HG02763 (cell line): ENCODE data around the gene SYNE3.
"Not testable (repeated sequence)": the region's sequence is repeated elsewhere in the genome, so short reads cannot be mapped to it uniquely, and the experiment has no call there.

Experiments
- ATAC-seq: cut with Tn5 transposase; IDR thresholded peaks from one replicate; pipeline ENCODE4 v1.9.1; 2021; ENCODE audit warnings: mild to moderate bottlenecking, moderate library complexity; ENCODE audit not compliant: unreplicated experiment

The SYNE3 gene

DNA sequence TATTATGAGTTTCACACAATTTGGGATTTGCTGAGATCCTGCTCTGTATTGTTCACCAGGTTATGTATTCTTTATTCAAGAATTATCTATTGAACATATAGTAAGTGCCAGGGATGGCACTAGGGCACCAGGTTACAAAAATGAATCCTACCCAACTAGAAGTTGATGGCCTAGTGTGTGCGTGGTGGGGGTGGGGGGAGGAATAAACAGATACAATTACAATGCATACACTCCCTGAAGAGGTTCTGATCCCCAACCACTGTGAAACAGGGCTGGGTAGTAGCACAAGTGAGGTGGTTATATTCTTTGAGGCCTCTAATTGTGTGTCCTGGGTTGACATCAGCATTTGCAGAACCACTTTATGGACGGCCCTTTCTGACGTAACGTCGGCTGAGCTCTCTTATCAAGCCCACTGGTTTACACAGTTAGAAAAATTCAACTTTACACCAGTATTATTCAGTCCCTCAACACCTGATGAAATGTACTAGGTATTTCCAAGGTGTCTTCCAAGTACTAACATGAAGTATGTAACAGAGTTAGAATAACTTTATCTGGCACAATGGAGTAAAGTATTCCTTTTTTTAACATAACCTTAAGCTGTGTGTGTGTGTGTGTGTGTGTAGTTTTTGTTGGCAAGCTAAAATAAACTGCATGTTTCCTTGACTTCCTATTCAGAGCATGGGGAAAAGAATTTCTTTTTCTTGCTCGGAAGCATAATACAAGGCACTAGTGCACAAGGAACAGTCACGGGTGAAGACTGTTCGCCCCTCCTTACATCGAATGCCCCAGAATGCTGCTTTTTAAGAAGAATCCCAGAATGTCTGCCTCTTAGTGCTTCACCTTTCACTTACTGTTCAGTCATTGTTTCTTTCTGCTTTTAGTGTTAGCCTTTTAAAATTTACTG, 10.3 kb upstream of the SYNE3 start:
- no peak for ATAC-seq

DNA sequence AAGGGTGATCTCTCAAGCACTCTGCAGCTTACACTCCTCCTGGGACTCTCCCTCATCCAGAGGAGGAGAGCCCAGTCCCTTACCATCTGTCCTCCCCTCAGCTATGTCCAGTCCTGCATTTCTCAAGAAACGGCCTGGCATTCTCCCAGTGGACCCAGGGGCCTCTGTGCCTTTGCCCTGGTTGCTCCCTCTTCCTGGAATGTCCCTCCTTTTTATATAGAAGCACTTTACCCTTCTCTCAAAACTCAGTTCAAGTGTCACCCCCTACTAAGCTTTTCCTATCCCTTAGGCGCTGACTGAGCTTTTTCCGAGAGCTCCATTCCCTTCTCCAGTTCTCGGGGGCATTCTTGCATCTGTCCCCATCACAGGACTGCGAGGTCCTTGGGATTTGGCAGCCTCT, 9.5 kb upstream of the SYNE3 start:
- no peak for ATAC-seq

DNA sequence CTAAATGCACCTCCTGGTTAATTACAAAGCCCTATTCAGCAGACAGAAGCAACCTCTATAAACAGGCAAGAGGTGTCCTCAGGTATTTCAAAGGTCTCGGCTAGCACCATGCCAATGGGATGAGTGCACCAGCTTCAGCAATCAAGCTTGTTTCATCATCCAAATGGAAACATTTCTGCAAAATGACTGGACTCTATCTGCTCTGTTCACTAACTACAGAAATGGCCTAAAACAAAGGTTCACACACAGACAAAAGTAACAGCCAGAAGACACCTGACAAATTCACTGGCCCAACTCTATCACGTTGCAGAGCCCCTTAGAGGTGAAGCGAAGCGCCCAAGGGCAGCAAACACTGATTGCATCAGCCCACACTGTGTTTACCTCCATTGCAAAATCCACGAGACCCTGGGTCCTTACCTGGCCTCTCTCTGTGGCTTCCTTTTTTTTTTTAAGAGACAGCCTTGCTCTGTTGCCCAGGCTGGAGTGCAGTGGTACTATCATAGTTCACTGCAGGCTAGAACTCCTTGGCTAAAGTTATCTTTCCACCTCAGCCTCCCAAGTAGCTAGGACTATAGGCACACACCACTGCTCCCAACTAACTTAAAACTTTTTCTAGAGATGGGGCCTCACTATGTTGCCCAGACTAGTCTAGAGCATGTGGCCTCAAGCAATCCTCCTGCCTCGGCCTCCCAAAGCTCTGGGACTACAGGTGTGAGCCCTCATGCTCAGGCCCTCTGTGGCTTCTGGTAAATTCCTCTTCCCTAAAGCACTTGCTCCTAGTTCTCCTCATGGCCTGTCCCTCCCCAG, 8.5 kb upstream of the SYNE3 start:
- no peak for ATAC-seq

DNA sequence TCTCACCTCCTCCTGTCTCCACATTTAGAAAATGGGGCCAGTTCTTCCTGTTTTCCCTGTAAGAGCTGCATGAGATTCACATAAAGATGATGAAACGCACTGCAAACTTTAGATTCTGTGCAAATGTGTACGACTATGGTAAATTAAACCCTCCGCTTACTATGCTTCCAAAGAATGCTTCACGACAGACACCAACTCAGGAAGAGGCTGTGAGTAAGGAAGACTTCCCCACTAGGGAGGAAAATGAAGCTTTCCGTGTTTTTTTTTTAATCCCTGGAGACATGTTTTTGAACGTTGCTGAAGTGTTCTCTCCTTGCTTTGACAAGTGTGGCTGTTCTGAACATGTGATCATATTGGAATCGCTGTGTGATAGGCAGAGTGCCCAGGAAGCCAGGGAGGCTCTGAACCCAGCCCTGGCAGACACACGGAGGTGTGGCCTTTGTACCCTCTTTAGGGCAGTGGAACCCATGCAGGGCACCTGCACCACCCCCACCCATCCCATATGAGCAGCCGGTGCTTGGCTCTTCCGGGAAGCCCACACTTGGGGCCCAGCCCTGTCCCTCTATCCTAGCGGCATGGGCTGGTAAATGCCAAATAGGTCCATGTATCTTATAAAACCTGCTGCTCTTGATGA, 7.5 kb upstream of the SYNE3 start:
- ATAC-seq = no peak

DNA sequence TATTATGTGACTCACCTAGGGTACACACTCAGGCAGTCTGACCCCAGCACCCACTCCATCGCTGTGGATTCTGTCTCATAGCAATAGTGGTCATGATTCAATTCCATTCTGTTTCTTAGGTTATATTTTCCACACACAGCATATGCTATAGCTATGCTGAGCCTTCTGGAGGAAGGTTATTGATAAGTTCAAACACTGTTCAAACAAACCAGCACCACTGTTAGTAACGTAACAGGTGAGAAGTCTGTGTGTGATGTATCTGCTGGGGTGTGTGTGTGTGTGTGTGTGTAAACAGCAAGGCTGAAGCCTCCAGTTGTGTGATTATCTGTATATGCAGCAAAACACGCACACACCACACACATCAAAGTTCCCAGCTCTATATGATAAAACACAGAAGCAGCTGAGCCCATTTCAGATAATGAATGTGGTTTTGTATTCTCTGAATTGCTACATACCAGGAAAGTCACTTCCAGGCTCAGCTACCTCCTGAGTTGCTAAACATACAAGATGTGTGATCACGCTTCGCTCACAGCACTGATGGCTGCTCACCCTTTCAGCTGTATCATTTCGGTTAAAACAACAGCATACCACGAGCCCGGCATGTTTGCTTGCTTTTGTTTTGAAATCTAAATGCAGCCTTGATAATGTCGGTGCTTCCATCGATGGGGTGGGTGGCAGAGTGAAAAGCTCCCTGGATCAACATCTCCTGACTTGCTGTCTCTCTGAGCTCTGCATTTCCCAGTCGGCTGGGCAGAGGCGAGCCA, 6.8 kb upstream of the SYNE3 start:
- no peak for ATAC-seq

DNA sequence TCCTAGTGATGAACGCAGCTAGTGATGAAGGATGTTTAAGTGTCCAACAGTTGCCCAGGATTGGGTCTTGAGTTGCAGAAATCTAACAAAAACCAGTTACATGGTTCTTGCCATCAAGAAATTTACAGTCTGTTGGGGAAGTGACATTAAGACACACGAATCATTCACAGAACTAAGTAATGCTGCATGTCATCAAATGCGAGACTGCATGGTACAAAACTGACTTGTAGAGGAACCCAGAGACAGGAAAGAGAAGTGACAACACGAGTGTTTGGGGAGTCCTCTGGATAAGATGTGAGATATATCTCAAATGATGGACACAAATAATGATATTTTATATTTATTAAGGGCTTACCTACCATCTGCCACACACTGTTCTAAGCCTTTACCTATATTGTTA, 6.1 kb upstream of the SYNE3 start:
- ATAC-seq = no peak

DNA sequence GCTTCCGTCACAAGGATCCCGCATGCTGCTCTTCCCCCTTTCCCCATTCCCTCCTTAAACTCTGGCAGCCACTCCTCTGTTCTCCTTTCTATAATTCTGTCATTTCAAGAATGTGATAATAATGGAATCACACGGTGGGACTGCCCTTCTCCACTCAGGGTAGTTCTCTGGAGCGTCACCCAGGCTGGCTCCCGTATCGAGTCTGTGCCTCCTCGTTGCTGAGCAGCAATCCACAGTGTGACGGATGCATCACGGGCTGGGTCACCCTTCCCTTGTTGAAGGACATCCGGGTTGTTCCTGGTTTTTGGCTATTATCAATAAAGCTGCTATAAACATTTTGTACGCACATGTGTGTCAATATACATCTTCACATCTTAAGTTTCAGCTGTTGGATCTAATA, 5.7 kb upstream of the SYNE3 start:
- no peak for ATAC-seq

DNA sequence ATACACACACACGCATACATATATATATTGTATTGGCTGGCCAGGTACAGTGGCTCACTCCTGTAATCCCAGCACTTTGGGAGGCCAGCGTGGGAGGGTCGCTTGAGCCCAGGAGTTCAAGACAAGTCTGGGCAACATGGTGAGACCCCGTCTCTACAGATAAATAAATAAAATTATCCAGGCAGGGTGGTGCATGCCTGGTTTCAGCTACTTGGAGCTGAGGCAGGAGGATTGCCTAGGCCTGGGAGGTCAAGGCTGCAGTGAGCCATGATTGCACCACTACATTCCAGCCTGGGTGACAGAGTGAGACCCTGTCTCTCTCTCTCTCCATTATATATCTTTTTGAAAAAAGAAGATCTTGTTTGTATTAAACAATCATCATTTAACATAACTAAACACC, 4.6 kb upstream of the SYNE3 start:
- no peak for ATAC-seq

DNA sequence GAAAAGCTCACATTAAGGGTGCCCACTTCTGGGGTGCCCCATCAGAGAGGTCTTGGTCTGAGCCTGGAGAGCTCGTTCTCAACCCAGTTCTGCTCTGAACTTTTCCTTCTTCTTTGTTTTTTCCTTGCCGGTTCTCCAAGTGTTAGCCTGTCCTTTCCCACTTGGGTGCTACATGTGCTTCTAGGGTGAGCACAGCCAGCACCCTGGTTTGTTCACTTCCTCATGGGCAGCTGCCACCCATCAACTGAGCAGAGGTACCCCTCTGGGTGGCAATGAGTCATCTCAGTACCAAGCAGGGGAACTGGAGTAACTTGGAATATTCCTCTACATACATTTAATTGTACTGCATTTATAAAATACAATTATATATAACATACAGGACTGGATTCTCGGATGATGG, 3.9 kb upstream of the SYNE3 start:
- no peak for ATAC-seq

DNA sequence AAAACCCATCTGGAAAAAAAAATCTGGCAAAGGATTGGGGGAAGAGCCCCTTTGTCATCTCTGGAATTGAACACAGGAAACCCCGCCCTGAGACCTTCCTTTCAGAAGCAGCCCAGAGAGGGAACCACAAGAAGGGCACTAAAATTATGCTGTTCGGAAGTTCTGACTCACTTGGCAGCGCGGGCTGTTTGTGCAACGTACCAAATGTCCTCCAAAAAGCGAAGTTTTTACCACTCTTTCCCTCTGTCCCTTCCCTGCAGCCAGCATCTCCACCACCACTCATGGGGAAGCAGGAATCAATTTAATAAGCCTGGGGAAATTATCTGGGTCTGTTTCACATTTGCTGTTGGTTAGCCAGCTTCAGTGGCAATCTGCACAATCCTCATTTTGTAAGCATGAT, 3.2 kb upstream of the SYNE3 start:
- no peak for ATAC-seq

DNA sequence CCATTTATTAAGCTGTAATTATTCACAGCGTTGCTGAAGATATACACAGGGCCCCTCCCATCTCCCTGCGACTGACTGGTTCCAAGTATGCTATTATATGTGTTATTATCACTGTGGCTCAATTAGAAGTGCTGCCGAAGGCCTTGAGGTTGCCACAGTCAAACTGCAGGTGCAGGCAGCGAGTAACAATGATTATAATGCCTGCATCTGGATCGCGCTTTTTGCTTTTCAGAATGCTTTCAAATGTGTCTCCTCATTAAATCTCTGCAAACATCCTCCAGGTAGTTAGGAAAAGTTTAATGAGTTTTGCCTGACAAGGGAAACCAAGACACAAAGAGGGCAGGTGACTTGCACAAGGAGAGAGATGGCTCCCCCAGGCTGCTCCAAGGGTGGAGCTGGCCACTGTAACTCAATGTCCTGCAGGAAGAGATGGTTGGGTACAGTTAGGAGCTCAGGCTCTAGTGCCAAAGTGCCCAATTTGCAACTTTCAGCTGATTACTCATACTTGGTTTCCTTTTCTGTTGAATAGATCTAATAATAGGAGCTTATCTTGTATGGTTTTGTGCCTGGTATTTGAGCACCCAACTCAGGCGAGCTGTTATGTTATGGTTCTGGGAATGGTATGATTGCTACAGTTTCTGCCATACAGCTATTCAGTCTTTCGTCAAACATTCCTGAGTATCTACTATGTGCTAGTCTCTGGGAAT, 1.7 kb upstream of the SYNE3 start:
- no peak for ATAC-seq

DNA sequence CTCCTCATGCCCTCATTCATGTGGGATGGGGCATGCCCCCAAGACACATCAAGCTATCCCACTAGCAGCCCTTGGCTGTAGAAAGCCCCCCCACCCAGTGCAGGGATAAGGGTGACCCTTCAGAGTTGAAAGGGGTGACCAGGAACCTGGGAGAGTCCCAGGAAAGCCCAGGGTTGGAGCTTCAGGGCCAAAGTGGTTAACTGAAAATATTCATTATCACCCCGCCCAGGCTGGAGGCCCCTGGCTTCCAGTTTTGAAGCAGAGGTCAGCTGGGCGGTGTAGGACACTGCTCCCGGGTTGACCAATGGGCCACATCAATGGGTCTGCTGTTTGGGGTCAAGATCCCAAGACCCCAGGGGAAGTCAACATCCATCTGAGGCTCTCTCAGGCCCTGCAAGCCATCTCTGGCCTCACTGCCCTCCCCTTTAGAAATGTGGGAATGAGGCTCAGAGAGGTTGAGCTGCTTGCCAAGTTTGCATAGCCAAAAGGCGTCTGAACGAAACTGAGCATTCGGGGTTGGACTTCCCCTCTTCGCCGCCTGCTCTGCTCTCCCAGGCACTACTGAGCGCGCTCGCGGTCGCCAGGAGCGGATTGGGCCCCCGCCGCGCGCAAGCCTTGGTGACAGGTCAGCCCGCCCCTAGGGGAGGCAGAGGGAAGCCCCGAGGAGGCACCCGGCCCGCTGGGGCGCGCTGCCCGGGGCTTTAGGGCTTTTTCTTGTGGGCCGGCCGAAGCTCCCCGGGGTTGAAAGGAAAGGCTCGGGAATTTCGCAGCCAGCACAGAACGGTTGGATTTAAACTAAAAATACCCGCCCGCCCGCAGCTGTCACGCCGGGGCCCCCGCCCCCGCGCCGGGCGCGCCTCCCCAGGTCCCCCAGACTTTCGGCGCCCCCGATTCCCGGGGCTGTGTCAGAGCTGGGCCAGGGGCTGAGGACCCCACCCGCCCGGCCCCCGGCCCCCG, 576 bp downstream of the SYNE3 start:
- peak; percentile 73 for ATAC-seq

DNA sequence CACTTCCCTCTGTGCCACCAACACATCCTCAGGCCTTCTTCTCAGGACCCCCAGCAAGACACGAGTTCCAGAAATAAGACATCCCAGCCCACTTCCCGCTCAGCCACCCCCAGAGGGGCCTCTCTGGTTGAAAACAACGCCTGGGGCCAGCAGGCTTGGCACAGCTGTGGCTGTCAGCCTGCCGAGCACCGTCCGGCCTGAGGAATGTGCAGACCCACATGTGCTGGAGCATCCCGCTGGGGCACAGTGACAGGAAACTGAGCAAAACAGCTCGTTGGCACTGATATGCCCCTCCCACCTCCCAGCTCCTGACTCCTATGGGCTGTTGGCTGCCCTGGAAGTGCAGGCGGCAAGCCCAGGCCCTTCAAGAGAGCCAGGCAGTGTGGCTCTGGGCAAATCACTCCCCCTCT, 1.4 kb downstream of the SYNE3 start:
- no peak for ATAC-seq

DNA sequence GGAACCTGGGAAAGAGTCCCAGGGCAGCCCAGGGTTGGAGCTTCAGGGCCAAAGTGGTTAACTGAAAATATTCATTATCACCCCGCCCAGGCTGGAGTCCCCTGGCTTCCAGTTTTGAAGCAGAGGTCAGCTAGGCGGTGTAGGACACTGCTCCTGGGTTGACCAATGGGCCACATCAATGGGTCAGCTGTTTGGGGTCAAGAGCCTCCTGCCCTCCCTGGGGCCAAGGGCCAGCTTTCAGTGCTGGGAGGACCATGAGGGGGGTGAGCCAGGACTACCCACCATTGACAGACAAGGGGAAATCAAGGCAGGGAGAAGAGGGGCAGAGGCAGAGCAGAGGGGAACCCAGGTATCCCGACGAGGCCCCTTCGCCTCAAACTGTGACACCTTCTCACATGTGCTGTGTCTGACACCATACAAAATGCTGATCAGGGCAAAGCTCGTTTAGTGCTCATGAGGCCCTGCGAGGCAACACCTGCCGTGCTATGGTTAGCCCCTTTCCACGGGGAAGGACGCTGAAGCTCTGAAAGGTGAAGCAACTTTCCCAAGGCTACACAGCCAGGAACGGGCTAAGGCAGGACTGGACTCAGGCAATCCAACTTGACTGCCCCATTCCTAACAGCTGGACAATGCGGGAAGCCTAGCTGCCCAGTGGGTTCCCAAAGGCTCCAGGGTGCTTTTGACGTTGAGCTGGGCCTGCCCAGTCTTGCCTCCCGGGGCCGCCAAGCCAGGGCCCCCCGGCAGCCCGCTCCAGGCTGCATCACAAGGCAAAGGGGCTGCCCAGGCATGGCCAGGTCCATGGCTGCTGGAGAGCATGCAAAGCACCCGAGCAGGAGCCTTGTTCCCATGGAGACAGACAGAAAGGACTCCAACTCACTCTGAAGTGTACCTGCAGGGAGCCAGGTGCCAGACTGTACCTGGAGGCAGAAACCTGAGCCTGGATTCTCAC, 2.0 kb downstream of the SYNE3 start:
- no peak for ATAC-seq

DNA sequence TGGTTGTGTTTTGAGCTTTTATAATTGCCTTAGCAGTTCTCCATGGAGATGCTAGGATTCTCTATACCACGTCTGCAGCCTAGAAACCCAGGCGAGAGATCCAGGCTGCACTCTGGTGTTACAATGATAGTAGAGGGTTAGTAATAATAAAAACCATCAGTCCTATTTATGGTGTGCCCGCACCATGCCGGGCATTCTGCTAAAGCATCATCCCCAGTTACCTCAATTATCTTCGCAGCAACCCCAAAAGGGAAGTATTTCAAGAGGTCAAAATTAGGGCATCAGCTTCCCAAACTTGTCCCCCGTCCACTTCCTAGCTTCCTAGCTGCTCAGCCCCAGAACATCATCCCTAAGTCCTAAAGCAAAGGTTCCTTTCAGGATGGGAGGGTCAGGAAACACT, 3.2 kb downstream of the SYNE3 start:
- no peak for ATAC-seq

DNA sequence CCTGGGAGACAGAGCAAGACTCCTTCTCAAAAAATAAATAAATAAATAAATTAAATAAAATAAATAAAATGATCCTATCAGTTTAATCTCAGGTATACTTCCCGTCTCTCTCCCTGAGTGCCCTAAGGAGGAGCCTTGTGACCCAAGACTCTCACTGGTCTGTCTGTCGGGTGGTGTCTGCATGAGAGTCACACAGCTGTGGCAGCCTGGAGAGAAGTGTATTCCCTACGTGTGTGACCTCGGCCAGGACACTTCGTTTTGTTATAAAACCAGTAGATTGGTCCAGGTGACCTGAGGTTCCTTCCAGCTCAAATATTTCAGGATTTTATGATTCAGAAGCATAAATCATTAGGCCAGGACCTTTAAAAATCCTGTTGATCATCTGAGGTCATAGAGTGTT, 4.8 kb downstream of the SYNE3 start:
- no peak for ATAC-seq

DNA sequence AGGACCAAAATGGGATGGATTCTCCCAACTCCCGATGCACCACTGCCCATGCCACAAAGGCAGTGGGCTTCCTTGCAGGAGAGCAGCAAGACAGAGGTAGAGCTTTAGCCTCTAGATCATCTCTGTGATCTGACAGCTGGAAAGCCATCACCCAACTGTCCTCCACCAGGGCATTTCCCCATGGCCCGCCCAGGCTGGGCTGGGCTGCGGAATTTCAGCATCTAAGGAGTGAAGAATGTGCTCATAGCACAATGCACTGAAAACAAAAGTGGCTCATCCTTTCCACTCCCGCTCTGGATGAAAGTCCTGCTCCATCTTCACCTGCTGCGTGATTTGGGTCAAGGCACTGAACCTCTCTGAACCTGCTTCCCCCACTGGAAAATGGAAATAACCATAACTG, 5.6 kb downstream of the SYNE3 start:
- no peak for ATAC-seq

DNA sequence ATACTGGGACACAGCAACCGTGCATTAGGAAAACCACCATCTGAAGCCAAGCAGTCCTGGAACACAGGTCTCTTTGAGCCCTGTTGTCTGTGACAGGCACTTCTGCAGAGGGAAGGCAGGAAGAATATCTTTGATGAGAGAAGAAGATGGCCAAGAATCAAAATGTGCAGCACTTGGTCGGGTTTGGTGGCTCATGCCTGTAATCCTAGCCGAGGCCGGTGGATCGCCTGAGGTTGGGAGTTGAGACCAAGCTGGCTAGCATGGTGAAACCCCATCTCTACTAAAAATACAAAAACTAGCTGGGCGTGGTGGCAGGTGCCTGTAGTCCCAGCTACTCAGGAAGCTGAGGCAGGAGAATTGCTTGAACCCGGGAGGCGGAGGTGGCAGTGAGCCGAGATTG, 6.1 kb downstream of the SYNE3 start:
- ATAC-seq = not testable (repeated sequence)
